IPS-15b (cell line): ENCODE data around the gene FOXO6.
A peak's percentile ranks its signal among the peaks of the same experiment; 100 is the strongest.

Experiments used
- H3K27me3 ChIP-seq: one replicate; pipeline ENCODE4 v1.6.1; 2013; ENCODE audit warnings: low read length; ENCODE audit not compliant: control insufficient read depth, insufficient read depth
- H3K36me3 ChIP-seq: one replicate; pipeline ENCODE4 v1.6.1; 2013; ENCODE audit warnings: low read length; ENCODE audit not compliant: control insufficient read depth, insufficient read depth
- H3K4me1 ChIP-seq: one replicate; pipeline ENCODE4 v1.6.1; 2013; ENCODE audit warnings: mild to moderate bottlenecking, low read length; ENCODE audit not compliant: control insufficient read depth, insufficient read depth
- H3K4me3 ChIP-seq: one replicate; pipeline ENCODE4 v1.5.1; 2013; ENCODE audit warnings: low read depth, low read length
- H3K9ac ChIP-seq: one replicate; pipeline ENCODE4 v1.6.1; 2013; ENCODE audit warnings: low read depth, mild to moderate bottlenecking, low read length
- H3K9me3 ChIP-seq: one replicate; pipeline ENCODE4 v1.6.1; 2013; ENCODE audit warnings: mild to moderate bottlenecking, low read length; ENCODE audit not compliant: control insufficient read depth, insufficient read depth

Gene FOXO6

GRCh38 chr1:41374711-41375110 lies 13.5 kb downstream of the FOXO6 start:
- peaks cover 12% of the 10 kb centered on the region for H3K27me3 ChIP-seq

GRCh38 chr1:41377397-41377796 lies 16.2 kb downstream of the FOXO6 start:
- H3K36me3 ChIP-seq: no peaks in the 10 kb centered on the region
- peaks cover 27% of the 10 kb centered on the region for H3K27me3 ChIP-seq
- H3K9me3 ChIP-seq: no peaks in the 10 kb centered on the region
- no peak overlapping the region for H3K9ac ChIP-seq
- no peak overlapping the region for H3K4me3 ChIP-seq
- peaks cover 15% of the 10 kb centered on the region for H3K4me1 ChIP-seq

More at GRCh38 chr1:41374711-41375110, 13.5 kb downstream of the FOXO6 start:
- Histone ChIP-seq H3K9me3 (no peaks in the 10 kb centered on the region), H3K9ac (no peak overlapping the region), H3K4me1 (peaks cover 28% of the 10 kb centered on the region), H3K36me3 (no peaks in the 10 kb centered on the region), H3K4me3 (no peak overlapping the region)

- H3K27me3 ChIP-seq: peaks cover 23% of the 10 kb centered on the region
These were observed 17.0 kb downstream of the FOXO6 start for GRCh38 chr1:41378222-41378621.

GRCh38 chr1:41378999-41379737 lies 17.9 kb downstream of the FOXO6 start:
- Histone ChIP-seq H3K36me3 (no peaks in the 10 kb centered on the region), H3K4me1 (peaks cover 15% of the 10 kb centered on the region), H3K9me3 (no peaks in the 10 kb centered on the region), H3K27me3 (peaks cover 30% of the 10 kb centered on the region), H3K4me3 (no peak overlapping the region), H3K9ac (no peak overlapping the region)

More at GRCh38 chr1:41378222-41378621, 17.0 kb downstream of the FOXO6 start:
- H3K9ac ChIP-seq: no peak overlapping the region
- H3K9me3 ChIP-seq: no peaks in the 10 kb centered on the region
- no peaks in the 10 kb centered on the region for H3K36me3 ChIP-seq
- peaks cover 8% of the 10 kb centered on the region for H3K4me1 ChIP-seq
- no peak overlapping the region for H3K4me3 ChIP-seq

GRCh38 chr1:41379738-41380130 lies 18.5 kb downstream of the FOXO6 start:
- Histone ChIP-seq H3K4me3 (no peak overlapping the region), H3K9me3 (no peaks in the 10 kb centered on the region), H3K27me3 (peaks cover 35% of the 10 kb centered on the region)

GRCh38 chr1:41380195-41380594 lies 19.0 kb downstream of the FOXO6 start:
- Histone ChIP-seq H3K9me3 (no peaks in the 10 kb centered on the region), H3K4me3 (no peak overlapping the region), H3K4me1 (peaks cover 15% of the 10 kb centered on the region), H3K27me3 (peaks cover 40% of the 10 kb centered on the region), H3K9ac (no peak overlapping the region), H3K36me3 (no peaks in the 10 kb centered on the region)

More at GRCh38 chr1:41379738-41380130, 18.5 kb downstream of the FOXO6 start:
- Histone ChIP-seq H3K4me1 (peaks cover 15% of the 10 kb centered on the region), H3K36me3 (no peaks in the 10 kb centered on the region), H3K9ac (no peak overlapping the region)

GRCh38 chr1:41380979-41381691 lies 19.9 kb downstream of the FOXO6 start:
- no peaks in the 10 kb centered on the region for H3K9me3 ChIP-seq
- H3K9ac ChIP-seq: peak overlapping the region; percentile 47
- peaks cover 15% of the 10 kb centered on the region for H3K4me1 ChIP-seq
- peaks cover 49% of the 10 kb centered on the region for H3K27me3 ChIP-seq
- H3K4me3 ChIP-seq: peak overlapping the region; percentile 70
- no peaks in the 10 kb centered on the region for H3K36me3 ChIP-seq

- no peaks in the 10 kb centered on the region for H3K36me3 ChIP-seq
- H3K9me3 ChIP-seq: no peaks in the 10 kb centered on the region
- peak overlapping the region; percentile 70 for H3K4me3 ChIP-seq
- H3K4me1 ChIP-seq: peaks cover 15% of the 10 kb centered on the region
- peaks cover 57% of the 10 kb centered on the region for H3K27me3 ChIP-seq
- peak overlapping the region; percentile 47 for H3K9ac ChIP-seq
These were observed 20.7 kb downstream of the FOXO6 start for GRCh38 chr1:41381692-41382479.

- H3K9me3 ChIP-seq: no peaks in the 10 kb centered on the region
- peak overlapping the region; percentile 70 for H3K4me3 ChIP-seq
- peaks cover 15% of the 10 kb centered on the region for H3K4me1 ChIP-seq
- H3K36me3 ChIP-seq: no peaks in the 10 kb centered on the region
- H3K9ac ChIP-seq: no peak overlapping the region
- peaks cover 60% of the 10 kb centered on the region for H3K27me3 ChIP-seq
These were observed 21.4 kb downstream of the FOXO6 start for GRCh38 chr1:41382480-41383090.

- Histone ChIP-seq H3K4me3 (peak overlapping the region; percentile 70), H3K4me1 (peaks cover 15% of the 10 kb centered on the region), H3K9ac (no peak overlapping the region), H3K9me3 (no peaks in the 10 kb centered on the region), H3K36me3 (no peaks in the 10 kb centered on the region), H3K27me3 (peaks cover 60% of the 10 kb centered on the region)
These were observed 22.0 kb downstream of the FOXO6 start for GRCh38 chr1:41383094-41383852.

GRCh38 chr1:41384579-41384978 lies 23.3 kb downstream of the FOXO6 start:
- H3K9me3 ChIP-seq: no peaks in the 10 kb centered on the region
- H3K4me1 ChIP-seq: peaks cover 13% of the 10 kb centered on the region
- H3K9ac ChIP-seq: no peak overlapping the region
- no peaks in the 10 kb centered on the region for H3K36me3 ChIP-seq
- H3K27me3 ChIP-seq: peaks cover 60% of the 10 kb centered on the region
- no peak overlapping the region for H3K4me3 ChIP-seq
